GM21529 (cell line): ENCODE measurements around the gene GAS7.

Source experiments
- ATAC-seq: cut with Tn5 transposase; IDR thresholded peaks from one replicate; pipeline ENCODE4 v1.9.1; 2021; ENCODE audit not compliant: unreplicated experiment

Gene GAS7

DNA sequence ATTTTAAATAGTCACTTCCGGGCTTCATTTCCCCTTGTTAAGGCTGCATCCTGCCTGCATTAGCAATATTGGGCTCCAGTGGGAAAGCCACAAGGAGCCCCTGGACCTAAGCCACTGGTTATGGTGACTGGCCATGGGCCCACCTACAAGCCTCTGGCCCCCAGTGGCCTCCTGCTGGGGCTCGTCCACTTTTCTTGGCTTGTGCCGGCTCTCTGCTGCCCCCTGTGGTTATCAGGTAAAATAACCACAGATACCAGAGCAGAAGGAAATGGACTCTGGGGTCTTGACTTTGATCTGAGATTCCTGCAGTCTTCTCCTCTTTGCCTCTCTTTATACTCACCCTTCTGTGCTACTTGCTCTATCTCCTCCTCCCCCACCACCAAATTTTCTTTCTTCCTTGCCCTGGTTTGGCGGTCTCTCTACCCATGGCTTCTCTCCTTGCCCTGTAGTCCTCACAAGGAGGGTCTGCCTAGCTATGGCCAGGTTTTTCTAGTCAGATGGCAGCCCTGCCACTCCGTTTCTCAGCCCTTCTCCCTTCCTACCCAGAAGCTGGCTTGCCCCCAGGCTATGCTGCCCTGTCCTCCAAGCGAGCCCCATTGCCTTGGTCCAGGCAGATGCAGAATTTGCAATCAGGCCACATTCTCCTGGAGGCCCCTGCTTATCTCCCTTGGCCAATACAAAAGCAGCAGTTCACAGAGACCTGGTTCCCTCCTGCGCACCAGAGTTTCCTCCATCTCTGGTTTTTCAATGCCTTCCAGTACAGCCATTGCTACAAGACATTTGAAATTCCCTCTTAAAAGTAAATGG, 210.4 kb downstream of the GAS7 start:
- ATAC-seq, result no peak

DNA sequence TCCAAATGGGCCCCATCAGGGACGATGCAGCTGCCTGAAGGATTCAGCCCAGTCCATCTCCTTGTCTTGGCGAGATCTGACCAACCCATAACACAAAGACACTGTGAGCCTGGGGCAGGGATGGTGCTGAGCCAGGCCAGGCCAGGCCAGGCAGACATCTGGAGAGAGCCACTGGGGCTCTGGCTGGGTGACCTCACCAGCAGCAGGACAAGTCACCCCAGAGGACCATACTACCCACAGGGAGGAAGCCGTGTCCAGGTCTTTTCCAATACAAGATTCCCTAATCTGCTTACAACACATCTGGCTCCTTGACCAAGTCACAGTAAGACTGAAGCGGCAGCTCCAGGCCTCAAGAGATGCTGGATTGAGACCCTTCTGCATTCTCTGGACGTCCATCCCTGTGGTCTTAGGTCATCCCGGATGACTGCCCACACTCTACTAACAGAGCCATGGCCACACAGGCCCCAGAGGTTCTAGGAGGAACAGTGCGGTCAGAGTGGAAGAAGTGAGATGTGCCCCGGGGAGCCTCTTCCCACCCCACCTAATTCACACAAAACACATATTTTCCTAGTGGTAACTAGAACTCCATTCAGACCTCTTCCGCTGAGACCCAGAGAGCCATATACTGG, 211.5 kb downstream of the GAS7 start:
- ATAC-seq, result no peak

DNA sequence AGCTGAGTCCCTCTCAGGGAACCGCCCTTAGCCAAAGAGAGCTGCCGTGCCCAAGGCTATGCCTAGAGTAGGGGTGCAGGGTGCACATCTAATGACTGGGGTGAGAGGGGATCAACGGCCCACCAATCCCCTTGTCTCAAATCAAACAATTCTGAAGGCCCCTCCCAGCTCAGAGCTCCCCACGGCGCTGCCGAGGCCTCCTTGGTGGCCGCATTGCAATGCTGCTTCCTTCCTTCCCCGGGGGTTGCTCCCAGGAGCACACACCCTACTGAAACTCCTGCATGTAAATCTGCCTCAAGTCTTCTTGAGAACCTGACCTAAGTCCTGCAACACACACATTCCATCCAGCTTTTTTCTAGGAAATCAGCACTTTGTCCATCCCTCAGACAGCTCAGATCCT, 212.8 kb downstream of the GAS7 start:
- no peak for ATAC-seq

DNA sequence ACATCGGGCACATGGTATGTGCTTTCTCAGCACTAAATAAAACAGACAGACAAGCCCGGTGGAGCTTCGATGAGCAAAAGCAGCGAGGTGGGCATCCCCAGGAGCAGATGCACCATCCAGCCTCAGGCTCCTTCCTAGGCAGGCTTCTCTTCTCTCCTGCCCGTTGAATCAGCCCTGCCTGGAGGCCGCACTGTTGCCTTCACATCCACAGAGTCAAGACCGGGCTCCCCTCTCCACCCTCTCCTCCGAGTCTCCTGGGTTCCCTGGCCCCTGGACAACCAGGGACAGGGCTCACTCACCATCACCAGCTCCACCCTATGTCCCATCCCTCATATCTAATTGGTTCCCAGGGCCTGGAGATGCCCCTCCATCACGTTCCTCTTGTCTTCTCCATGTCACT, 213.6 kb downstream of the GAS7 start:
- ATAC-seq, result no peak

- ATAC-seq, result no peak
Observed at GRCh38 chr17:9982159-9982558, 216.2 kb downstream of the GAS7 start.

GRCh38 chr17:9981344-9981915, 217.0 kb downstream of the GAS7 start:
- no peak for ATAC-seq

DNA sequence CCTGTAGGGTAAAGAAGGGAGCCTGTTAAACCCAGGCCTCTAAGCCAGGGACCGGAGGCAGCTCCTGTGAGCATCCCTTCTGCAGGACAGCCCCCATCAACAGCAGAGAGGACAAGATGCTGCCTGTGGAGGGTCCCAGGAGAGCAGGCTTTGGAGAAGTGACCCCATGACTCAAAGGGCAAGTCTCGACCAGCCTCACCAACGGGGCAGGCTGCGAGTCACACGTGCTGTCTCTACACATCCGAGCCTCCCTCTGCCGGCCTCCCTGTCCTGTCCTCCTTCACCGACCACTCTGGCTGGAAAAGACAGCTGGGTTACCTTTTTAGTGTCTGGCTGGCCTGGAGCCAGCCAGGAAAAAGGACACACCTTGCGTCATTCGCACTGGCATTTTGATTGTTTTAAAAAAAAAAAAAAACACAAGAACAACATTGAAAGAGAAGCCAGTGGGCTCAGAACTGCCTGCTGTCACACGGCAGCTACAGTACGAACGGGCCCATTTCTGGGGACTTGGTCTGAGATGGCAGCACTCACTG, 218.9 kb downstream of the GAS7 start:
- ATAC-seq, result no peak

GRCh38 chr17:9977180-9977575, 221.2 kb downstream of the GAS7 start:
- no peak for ATAC-seq

- ATAC-seq, result no peak
Observed at GRCh38 chr17:9976283-9977179, 221.9 kb downstream of the GAS7 start.

- no peak for ATAC-seq
Observed at GRCh38 chr17:9974448-9975381, 223.7 kb downstream of the GAS7 start.

DNA sequence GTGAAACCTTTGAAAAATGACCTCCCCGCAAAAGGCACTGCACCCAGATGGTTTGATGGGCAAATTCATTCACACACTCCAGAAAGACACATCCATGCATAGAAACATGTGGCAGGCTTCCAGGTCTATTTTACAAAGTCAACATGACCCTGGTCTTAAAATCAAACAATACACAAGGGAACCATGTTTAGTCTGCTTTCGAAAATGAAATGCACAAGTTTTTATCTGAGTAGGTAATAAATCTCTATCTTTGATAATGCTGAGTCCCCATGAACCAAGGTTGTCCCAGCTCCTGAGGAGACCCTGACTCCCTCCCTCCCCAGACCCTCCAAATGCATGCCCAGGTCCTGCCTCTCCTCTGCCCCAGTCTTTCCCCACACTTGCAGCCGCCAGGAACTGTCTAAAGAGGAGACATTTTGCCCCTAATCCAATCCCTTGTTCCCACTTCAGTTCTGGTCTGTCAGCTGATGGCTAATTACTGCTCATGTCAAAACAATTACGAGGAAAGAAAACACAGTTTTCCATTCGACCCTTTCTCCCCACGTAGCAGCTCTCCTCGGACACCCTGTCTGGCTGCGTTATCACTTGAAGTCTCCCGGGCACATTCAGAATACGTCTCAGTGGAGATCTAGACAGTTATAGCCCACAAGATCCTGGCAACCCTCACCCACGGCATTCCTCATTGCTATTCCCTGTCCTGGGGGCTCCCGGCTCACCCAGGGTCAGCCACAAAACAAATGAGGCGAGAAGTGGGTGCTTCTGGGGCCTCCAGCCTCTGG, 224.5 kb downstream of the GAS7 start:
- no peak for ATAC-seq

- ATAC-seq, result no peak
Observed at GRCh38 chr17:9971991-9972390, 226.4 kb downstream of the GAS7 start.

DNA sequence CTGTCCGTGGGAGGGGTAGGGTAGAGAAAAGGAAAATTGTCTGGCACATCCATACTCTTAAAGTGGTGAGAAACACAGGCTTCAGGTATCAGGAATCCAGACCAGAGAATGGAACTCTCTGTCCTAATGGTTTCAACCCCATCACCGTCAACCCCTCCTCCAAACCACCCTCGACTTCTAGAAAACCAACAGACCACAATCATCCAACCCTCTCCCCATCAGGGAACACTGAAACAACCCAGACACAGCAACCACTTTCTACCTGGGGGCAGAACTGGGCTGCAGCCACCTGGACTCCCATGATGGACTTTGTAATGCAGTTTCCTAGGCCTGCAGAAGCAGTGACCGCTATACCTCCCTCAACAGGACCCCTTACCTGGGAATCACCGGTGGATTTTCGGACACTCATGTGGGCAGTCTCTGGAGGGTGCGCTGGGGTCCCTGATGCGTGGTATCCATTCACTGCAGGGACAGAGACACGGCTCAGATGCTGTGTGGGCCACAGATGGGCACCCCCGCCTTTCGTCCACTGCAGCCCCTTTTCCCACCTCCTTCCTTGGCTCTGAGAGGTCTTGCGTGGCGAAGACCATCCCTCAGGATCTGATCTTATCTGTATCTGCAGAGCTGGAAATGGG, 229.0 kb downstream of the GAS7 start:
- ATAC-seq, result no peak

- ATAC-seq, result no peak
Observed at GRCh38 chr17:9968881-9969280, 229.5 kb downstream of the GAS7 start.

DNA sequence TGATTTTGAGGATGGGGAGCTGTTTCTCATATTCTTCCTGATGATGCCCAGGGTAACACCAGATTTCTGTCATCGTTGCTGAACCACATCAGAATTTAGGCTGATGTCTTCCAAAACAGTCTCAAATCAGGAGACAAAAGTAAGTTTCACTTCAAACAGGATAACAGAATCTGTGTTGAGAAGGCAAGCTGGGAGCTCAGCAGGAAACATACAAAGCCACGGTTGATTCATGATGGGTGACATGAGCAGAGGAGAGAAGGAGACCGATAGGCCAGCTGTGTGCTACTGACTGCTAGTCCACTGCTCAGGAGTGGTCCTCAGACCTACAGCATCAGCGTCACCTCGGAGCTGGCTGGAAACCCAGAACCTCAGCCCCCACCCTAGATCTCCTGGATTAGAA, 230.4 kb downstream of the GAS7 start:
- no peak for ATAC-seq

DNA sequence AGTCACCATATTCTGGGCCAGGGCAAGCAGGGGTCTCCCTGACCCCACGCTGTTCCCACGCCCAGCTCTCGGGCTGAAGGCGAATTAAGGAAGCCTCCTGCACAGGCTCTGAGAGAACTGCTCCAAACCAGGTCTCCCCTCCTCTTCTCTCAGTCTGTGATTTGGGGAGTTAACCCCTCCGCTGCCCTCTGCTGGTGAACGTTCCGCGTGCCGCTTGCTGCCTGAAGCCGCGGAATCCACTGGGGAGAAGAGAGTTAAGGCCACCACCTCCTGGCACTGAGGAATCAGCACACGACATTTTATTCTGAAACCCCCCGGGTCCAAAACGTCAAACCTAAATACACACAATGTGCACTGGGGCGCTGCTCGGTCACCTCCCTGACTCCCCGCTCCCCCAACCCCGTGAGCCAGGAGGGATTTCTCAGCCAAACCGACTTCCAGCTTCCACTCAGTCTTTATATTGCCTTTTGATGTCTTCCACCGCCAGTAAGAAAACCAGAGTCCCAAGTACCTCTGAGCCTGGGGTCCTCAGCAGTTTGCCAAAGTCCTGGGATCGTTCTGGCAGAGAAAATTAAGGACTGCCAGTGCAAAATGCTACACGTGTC, 238.9 kb downstream of the GAS7 start:
- no peak for ATAC-seq

DNA sequence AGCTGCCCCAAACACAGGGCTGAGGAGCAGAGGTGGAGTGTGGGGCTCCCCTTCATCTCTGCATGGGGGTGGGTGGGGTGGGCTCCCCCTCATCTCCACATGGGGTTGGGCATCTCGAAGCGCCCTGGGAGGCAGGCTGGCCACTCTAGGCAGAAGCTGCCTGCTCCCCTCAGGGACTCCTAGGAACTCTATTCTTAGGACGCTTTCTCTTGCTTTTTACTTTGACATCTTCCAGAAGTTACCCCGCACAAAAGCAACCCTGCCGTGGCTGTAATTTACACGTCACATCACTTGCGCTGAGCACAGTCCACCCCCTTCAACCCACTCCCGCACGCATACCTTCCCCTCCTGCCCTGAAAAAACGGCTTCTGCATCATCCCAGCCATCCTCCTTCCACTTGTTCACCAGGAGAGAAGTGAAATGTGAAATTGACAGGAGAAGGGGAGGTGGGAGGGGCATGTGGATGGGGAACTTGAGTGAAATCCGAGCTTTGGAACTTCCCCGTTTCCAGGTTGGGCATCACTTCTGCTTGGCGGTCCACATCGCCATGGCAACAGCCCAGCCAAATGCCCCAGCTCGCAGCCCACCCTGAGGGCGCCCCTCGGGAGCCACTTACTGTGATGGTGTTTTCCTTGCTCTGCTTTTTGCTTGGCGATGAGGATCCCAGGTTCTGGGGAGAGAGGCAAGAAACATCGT, 239.7 kb downstream of the GAS7 start:
- no peak for ATAC-seq

DNA sequence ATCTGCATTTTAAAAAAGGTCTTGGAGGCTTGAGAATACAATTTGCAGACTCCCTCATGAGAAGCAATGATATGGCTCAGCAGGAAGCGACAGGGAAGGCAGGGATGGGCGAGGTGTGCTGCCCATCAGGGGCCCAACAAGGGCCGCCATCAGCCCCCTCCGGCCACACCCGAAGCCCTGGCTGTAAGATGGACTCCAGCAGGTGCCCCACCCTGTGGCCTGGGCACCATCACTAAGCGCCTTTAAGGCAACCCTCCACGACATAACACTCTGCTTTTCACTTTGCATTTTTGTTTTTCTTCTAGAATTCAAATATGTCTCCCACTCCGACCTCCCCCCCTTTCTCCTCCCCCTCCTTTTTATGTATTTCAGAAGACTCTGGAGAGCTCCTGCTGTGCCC, 241.2 kb downstream of the GAS7 start:
- no peak for ATAC-seq
